HEK293 (cell line): Measurements from ENCODE around the gene PRPH.

Experiments
- BCL11B ChIP-seq: fragments of 450-650 bp; formaldehyde crosslinking; IDR thresholded peaks from 2 replicates; pipeline ENCODE4 v1.5.1; 2016; ENCODE audit warnings: low read depth, missing biosample characterization, missing genetic modification characterization
- EGR2 ChIP-seq: fragments of 450-650 bp; formaldehyde crosslinking; IDR thresholded peaks from 2 replicates; pipeline ENCODE4 v1.5.1; 2016; ENCODE audit warnings: low read depth, missing biosample characterization, missing genetic modification characterization
- MZF1 ChIP-seq: fragments of 450-650 bp; formaldehyde crosslinking; IDR thresholded peaks from 2 replicates; pipeline ENCODE4 v1.5.1; 2017; ENCODE audit warnings: missing biosample characterization, missing genetic modification characterization, borderline replicate concordance
- SALL2 ChIP-seq: fragments of 450-650 bp; formaldehyde crosslinking; IDR thresholded peaks from 2 replicates; pipeline ENCODE4 v1.5.0; 2017; ENCODE audit warnings: missing biosample characterization, mild to moderate bottlenecking, missing genetic modification characterization, borderline replicate concordance
- ZFP37 ChIP-seq: fragments of 450-650 bp; formaldehyde crosslinking; IDR thresholded peaks from 2 replicates; pipeline ENCODE4 v1.5.1; 2016; ENCODE audit warnings: missing biosample characterization, missing genetic modification characterization
- ZNF19 ChIP-seq: fragments of 450-650 bp; formaldehyde crosslinking; IDR thresholded peaks from 2 replicates; pipeline ENCODE4; 2016; ENCODE audit warnings: missing biosample characterization, missing genetic modification characterization, low read depth
- ZNF2 ChIP-seq: fragments of 450-650 bp; formaldehyde crosslinking; IDR thresholded peaks from 2 replicates; pipeline ENCODE4 v1.5.1; 2016; ENCODE audit warnings: missing biosample characterization, missing genetic modification characterization
- ZNF211 ChIP-seq: fragments of 450-650 bp; formaldehyde crosslinking; IDR thresholded peaks from 2 replicates; pipeline ENCODE4 v1.5.1; 2016; ENCODE audit warnings: low read depth, missing biosample characterization, missing genetic modification characterization
- ZNF266 ChIP-seq: fragments of 450-650 bp; formaldehyde crosslinking; IDR thresholded peaks from 2 replicates; pipeline ENCODE4 v1.5.1; 2016; ENCODE audit warnings: missing biosample characterization, missing genetic modification characterization, low read depth
- ZNF311 ChIP-seq: fragments of 450-650 bp; formaldehyde crosslinking; IDR thresholded peaks from 2 replicates; pipeline ENCODE4 v1.5.1; 2017; ENCODE audit warnings: missing biosample characterization, missing genetic modification characterization, borderline replicate concordance
- ZNF350 ChIP-seq: fragments of 450-650 bp; formaldehyde crosslinking; IDR thresholded peaks from 2 replicates; pipeline ENCODE4 v1.5.0; 2017; ENCODE audit warnings: missing biosample characterization, mild to moderate bottlenecking, missing genetic modification characterization
- ZNF391 ChIP-seq: fragments of 450-650 bp; formaldehyde crosslinking; IDR thresholded peaks from 2 replicates; pipeline ENCODE4 v1.5.1; 2016; ENCODE audit warnings: low read depth, missing biosample characterization, missing genetic modification characterization, borderline replicate concordance
- ZNF510 ChIP-seq: fragments of 450-650 bp; formaldehyde crosslinking; IDR thresholded peaks from 2 replicates; pipeline ENCODE4 v1.5.1; 2018; ENCODE audit warnings: mild to moderate bottlenecking, missing genetic modification characterization, missing biosample characterization; ENCODE audit not compliant: insufficient replicate concordance
- ZNF548 ChIP-seq: fragments of 450-650 bp; formaldehyde crosslinking; IDR thresholded peaks from 2 replicates; pipeline ENCODE4 v1.5.1; 2016; ENCODE audit warnings: missing biosample characterization, missing genetic modification characterization
- ZNF555 ChIP-seq: fragments of 450-650 bp; formaldehyde crosslinking; conservative IDR thresholded peaks from 2 replicates; pipeline ENCODE4 v1.5.1; 2017; ENCODE audit warnings: missing biosample characterization, mild to moderate bottlenecking, missing genetic modification characterization, inconsistent platforms
- ZNF561 ChIP-seq: fragments of 450-650 bp; IDR thresholded peaks from 2 replicates; pipeline ENCODE4 v1.5.1; 2018; ENCODE audit warnings: missing biosample characterization, missing genetic modification characterization, borderline replicate concordance
- ZNF600 ChIP-seq: fragments of 450-650 bp; formaldehyde crosslinking; IDR thresholded peaks from 2 replicates; pipeline ENCODE4 v1.5.1; 2016; ENCODE audit warnings: missing biosample characterization, missing genetic modification characterization
- ZNF629 ChIP-seq: fragments of 450-650 bp; formaldehyde crosslinking; IDR thresholded peaks from 2 replicates; pipeline ENCODE4 v1.5.1; 2017; ENCODE audit warnings: missing biosample characterization, missing genetic modification characterization
- ZNF654 ChIP-seq: fragments of 450-650 bp; formaldehyde crosslinking; IDR thresholded peaks from 2 replicates; pipeline ENCODE4 v1.5.1; 2016; ENCODE audit warnings: low read depth, missing biosample characterization, missing genetic modification characterization
- ZNF664 ChIP-seq: fragments of 450-650 bp; formaldehyde crosslinking; IDR thresholded peaks from 2 replicates; pipeline ENCODE4 v1.5.1; 2016; ENCODE audit warnings: missing biosample characterization, missing genetic modification characterization
- ZNF76 ChIP-seq: fragments of 450-650 bp; formaldehyde crosslinking; IDR thresholded peaks from 2 replicates; pipeline ENCODE4; 2016; ENCODE audit warnings: low read depth, missing biosample characterization, missing genetic modification characterization, borderline replicate concordance
- ZSCAN30 ChIP-seq: fragments of 450-650 bp; IDR thresholded peaks from 2 replicates; pipeline ENCODE4 v1.5.1; 2018; ENCODE audit warnings: missing biosample characterization, mild to moderate bottlenecking, missing genetic modification characterization, moderate library complexity
- TF ChIP-seq, protein P1 (sequence below): fragments of 450-650 bp; formaldehyde crosslinking; IDR thresholded peaks from 2 replicates; pipeline ENCODE4 v1.5.1; 2016; ENCODE audit warnings: missing biosample characterization, missing genetic modification characterization, low read depth
- TF ChIP-seq, protein P2 (sequence below): fragments of 450-650 bp; formaldehyde crosslinking; IDR thresholded peaks from 2 replicates; pipeline ENCODE4 v1.5.1; 2016; ENCODE audit warnings: missing biosample characterization, missing genetic modification characterization
- TF ChIP-seq, protein P3 (sequence below): fragments of 450-650 bp; formaldehyde crosslinking; IDR thresholded peaks from 2 replicates; pipeline ENCODE4 v1.5.1; 2017; ENCODE audit warnings: missing biosample characterization, missing genetic modification characterization
- TF ChIP-seq, protein P4 (sequence below): fragments of 450-650 bp; formaldehyde crosslinking; IDR thresholded peaks from 2 replicates; pipeline ENCODE4 v1.5.1; 2016; ENCODE audit warnings: missing biosample characterization, missing genetic modification characterization
- TF ChIP-seq, protein P5 (sequence below): fragments of 450-650 bp; formaldehyde crosslinking; IDR thresholded peaks from 2 replicates; pipeline ENCODE4 v1.5.1; 2016; ENCODE audit warnings: missing biosample characterization, missing genetic modification characterization, borderline replicate concordance
- TF ChIP-seq, protein P6 (sequence below): fragments of 450-650 bp; formaldehyde crosslinking; IDR thresholded peaks from 2 replicates; pipeline ENCODE4 v1.5.1; 2016; ENCODE audit warnings: missing biosample characterization, missing genetic modification characterization

PRPH gene

DNA sequence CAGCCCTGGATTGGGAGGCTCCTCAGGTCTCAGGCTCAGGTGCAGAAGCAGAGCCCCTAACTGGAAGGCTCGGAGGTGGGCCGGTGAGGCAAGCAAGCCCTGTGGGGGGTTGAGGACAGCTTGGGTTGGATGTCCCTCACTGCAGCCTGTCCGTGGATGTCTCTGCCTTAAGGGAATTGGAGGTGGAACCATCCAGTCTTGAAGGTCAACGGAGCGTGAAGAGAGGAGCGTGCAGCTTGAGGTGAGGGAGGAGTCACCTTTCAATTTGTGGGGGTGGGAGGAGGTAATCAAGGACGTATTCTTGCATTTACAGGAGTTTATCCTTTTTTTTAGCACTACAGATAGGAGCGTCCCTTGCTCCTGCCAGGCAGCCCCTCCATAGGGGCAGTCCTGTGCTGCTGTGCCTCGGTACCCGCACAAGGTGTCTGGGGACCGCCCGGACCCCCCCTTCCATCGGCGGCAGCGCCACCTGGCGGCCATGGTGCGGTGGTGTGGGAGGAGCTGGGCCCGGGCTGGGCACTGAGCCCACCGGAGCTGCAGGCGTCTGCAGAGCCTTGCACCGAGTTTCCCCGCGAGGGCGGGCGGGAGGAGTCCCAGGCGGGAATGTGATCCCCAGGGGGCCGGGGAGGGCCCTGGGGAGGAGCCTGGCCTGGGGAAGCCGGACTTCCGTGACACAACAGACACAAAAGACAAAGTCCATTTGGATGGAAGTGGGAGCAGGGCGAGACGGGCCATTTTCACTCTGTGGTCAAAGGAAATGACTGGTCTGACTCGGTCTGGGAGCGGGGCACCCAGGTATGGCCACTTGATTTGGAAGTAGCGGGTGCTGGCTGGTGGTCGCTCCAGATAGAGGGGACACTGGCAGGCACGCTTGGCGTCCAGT lies 52.6 kb downstream of the PRPH start (continued):
- TF ChIP-seq MZF1 (tag by site-specific recombination) (no peak; the same call in 1 of the 2 replicates), ZNF664 (tag by site-specific recombination) (no peak), ZNF2 (tag by site-specific recombination) (peak; percentile 90), EGR2 (tag by site-specific recombination) (peak; percentile 75), ZNF654 (peak; percentile 38; the same call in 1 of the 2 replicates), ZFP37 (tag by site-specific recombination) (peak; percentile 85; the same call in 1 of the 2 replicates), ZNF76 (tag by site-specific recombination) (peak; percentile 48; the same call in 1 of the 2 replicates), ZNF629 (peak; percentile 72), ZNF266 (no peak), ZNF561 (tag by site-specific recombination) (peak; percentile 55), BCL11B (peak; percentile 22; the same call in 1 of the 2 replicates), SALL2 (tag by site-specific recombination) (no peak), ZNF555 (tag by site-specific recombination) (no peak), ZNF548 (no peak), ZNF19 (tag by site-specific recombination) (no peak), ZNF391 (tag by site-specific recombination) (peak; percentile 57; the same call in 1 of the 2 replicates), ZNF510 (tag by site-specific recombination) (no peak), ZSCAN30 (tag by site-specific recombination) (peak; percentile 94), ZNF211 (no peak), ZNF350 (tag by site-specific recombination) (no peak), ZNF600 (peak; percentile 27; the same call in 1 of the 2 replicates), ZNF311 (no peak)
- TF ChIP-seq, protein P1, sequence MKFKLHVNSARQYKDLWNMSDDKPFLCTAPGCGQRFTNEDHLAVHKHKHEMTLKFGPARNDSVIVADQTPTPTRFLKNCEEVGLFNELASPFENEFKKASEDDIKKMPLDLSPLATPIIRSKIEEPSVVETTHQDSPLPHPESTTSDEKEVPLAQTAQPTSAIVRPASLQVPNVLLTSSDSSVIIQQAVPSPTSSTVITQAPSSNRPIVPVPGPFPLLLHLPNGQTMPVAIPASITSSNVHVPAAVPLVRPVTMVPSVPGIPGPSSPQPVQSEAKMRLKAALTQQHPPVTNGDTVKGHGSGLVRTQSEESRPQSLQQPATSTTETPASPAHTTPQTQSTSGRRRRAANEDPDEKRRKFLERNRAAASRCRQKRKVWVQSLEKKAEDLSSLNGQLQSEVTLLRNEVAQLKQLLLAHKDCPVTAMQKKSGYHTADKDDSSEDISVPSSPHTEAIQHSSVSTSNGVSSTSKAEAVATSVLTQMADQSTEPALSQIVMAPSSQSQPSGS (tag by site-specific recombination): no peak
- TF ChIP-seq, protein P2, sequence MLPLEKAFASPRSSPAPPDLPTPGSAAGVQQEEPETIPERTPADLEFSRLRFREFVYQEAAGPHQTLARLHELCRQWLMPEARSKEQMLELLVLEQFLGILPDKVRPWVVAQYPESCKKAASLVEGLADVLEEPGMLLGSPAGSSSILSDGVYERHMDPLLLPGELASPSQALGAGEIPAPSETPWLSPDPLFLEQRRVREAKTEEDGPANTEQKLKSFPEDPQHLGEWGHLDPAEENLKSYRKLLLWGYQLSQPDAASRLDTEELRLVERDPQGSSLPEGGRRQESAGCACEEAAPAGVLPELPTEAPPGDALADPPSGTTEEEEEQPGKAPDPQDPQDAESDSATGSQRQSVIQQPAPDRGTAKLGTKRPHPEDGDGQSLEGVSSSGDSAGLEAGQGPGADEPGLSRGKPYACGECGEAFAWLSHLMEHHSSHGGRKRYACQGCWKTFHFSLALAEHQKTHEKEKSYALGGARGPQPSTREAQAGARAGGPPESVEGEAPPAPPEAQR (tag by site-specific recombination): no peak
- TF ChIP-seq, protein P3, sequence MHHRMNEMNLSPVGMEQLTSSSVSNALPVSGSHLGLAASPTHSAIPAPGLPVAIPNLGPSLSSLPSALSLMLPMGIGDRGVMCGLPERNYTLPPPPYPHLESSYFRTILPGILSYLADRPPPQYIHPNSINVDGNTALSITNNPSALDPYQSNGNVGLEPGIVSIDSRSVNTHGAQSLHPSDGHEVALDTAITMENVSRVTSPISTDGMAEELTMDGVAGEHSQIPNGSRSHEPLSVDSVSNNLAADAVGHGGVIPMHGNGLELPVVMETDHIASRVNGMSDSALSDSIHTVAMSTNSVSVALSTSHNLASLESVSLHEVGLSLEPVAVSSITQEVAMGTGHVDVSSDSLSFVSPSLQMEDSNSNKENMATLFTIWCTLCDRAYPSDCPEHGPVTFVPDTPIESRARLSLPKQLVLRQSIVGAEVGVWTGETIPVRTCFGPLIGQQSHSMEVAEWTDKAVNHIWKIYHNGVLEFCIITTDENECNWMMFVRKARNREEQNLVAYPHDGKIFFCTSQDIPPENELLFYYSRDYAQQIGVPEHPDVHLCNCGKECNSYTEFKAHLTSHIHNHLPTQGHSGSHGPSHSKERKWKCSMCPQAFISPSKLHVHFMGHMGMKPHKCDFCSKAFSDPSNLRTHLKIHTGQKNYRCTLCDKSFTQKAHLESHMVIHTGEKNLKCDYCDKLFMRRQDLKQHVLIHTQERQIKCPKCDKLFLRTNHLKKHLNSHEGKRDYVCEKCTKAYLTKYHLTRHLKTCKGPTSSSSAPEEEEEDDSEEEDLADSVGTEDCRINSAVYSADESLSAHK (tag by site-specific recombination): 0 out of 2 replicates have a peak, but pooled peaks have one; percentile 25
- TF ChIP-seq, protein P4, sequence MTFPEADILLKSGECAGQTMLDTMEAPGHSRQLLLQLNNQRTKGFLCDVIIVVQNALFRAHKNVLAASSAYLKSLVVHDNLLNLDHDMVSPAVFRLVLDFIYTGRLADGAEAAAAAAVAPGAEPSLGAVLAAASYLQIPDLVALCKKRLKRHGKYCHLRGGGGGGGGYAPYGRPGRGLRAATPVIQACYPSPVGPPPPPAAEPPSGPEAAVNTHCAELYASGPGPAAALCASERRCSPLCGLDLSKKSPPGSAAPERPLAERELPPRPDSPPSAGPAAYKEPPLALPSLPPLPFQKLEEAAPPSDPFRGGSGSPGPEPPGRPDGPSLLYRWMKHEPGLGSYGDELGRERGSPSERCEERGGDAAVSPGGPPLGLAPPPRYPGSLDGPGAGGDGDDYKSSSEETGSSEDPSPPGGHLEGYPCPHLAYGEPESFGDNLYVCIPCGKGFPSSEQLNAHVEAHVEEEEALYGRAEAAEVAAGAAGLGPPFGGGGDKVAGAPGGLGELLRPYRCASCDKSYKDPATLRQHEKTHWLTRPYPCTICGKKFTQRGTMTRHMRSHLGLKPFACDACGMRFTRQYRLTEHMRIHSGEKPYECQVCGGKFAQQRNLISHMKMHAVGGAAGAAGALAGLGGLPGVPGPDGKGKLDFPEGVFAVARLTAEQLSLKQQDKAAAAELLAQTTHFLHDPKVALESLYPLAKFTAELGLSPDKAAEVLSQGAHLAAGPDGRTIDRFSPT (tag by site-specific recombination): peak; percentile 94
- TF ChIP-seq, protein P5, sequence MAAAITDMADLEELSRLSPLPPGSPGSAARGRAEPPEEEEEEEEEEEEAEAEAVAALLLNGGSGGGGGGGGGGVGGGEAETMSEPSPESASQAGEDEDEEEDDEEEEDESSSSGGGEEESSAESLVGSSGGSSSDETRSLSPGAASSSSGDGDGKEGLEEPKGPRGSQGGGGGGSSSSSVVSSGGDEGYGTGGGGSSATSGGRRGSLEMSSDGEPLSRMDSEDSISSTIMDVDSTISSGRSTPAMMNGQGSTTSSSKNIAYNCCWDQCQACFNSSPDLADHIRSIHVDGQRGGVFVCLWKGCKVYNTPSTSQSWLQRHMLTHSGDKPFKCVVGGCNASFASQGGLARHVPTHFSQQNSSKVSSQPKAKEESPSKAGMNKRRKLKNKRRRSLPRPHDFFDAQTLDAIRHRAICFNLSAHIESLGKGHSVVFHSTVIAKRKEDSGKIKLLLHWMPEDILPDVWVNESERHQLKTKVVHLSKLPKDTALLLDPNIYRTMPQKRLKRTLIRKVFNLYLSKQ (tag by site-specific recombination): no peak
- TF ChIP-seq, protein P6, sequence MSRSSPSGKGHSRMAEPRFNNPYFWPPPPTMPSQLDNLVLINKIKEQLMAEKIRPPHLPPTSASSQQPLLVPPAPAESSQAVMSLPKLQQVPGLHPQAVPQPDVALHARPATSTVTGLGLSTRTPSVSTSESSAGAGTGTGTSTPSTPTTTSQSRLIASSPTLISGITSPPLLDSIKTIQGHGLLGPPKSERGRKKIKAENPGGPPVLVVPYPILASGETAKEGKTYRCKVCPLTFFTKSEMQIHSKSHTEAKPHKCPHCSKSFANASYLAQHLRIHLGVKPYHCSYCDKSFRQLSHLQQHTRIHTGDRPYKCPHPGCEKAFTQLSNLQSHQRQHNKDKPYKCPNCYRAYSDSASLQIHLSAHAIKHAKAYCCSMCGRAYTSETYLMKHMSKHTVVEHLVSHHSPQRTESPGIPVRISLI: no peak
